ENCODE results near the gene AFAP1.

Gene AFAP1

DNA sequence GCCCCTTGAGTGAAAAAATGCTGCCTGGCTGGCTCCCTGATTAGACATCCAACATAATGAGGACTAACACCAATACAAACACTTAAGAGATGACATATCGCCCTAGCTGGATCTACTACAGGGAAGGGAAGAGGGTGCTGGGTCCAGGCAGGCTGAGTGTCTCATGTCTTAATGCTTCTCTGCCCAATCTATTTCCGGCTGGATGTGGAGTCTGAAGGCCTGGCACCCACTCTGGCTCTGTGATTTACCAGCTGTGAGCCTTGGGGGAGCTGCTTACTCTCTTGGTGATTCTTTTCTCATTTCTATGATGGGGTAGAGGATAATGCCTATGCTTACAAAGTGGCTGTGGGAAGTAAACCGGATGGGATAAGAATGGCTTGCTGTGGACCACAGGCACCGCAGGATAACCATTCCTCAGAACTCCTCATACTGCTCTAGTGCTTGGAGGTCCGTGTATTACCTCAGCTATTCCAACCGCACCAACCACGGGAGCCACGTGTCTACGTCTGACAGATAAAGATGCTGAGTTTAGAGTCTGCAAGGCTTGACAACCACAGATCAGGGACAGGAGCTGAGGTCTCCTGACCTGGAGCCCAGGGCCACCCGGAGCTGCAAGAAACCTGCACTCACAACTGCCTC is 161.7 kb downstream of the AFAP1 start:
- TF ChIP-seq, protein P1, sequence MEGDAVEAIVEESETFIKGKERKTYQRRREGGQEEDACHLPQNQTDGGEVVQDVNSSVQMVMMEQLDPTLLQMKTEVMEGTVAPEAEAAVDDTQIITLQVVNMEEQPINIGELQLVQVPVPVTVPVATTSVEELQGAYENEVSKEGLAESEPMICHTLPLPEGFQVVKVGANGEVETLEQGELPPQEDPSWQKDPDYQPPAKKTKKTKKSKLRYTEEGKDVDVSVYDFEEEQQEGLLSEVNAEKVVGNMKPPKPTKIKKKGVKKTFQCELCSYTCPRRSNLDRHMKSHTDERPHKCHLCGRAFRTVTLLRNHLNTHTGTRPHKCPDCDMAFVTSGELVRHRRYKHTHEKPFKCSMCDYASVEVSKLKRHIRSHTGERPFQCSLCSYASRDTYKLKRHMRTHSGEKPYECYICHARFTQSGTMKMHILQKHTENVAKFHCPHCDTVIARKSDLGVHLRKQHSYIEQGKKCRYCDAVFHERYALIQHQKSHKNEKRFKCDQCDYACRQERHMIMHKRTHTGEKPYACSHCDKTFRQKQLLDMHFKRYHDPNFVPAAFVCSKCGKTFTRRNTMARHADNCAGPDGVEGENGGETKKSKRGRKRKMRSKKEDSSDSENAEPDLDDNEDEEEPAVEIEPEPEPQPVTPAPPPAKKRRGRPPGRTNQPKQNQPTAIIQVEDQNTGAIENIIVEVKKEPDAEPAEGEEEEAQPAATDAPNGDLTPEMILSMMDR (IDR thresholded peaks at IDR 0.05; ENCODE audit: borderline replicate concordance, control extremely low read depth, extremely low read depth, insufficient read depth, missing control alignments) = no peak
- in situ Hi-C loops (cut with MboI; ENCODE audit: low sequenced_read_pairs, unreplicated experiment) = no loop called here
- no peak for DNase-seq (ENCODE audit: low spot score)

DNA sequence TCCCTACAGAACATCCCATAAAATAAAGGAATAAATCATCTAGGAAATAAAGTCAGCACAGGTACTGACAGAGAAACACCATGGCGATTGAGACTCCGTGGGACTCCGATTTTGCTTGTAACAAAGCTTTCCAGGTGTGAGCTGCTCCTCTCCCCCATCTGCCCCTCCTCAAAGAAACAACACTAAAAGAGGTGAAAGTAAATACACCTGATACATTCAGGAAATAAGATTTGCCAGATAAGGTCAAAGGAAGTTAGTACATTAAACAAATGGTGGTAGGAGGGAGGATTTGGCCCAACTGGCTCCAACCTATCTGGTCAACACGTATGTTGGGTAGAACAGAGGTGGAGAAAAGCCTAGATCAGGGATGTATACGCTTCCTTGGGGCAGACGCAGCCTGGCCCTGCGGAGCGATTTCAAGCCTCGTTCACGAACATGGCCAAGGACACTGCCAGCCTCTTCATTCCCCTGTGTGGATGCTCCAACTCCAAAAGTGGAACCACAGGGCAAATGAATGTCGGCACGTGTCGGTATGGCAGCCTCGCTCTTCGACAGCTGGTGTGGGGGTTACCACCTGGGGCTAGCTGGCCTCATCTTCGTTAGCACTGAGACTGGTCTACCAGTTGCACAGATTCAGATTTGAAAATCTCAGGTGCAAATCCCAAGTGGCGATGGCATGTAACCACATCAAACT is 162.5 kb downstream of the AFAP1 start:
- no peak for DNase-seq (ENCODE audit: low spot score)
- in situ Hi-C loops (cut with MboI; ENCODE audit: low sequenced_read_pairs, unreplicated experiment) = no loop called here
- TF ChIP-seq, protein P1 (IDR thresholded peaks at IDR 0.05; ENCODE audit: borderline replicate concordance, control extremely low read depth, extremely low read depth, insufficient read depth, missing control alignments) = no peak

DNA sequence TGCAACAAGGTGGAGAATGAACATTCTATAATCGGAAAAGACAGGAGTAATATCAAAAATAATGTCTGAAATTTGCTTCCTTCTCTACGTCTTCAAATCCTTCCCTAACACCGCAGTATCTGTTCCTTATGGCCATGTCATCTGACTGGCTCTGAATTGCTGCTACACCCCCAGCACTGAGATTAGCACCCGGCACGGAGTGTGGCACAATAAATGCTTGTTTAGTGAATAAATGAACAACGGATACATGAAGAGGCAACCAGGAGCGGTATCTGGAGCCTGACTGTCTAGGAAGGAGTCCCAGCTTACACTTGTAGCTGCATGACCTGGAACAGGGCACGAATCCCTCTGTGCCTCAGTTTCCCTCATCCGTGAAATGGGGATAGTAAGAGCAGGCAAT is 164.3 kb downstream of the AFAP1 start:
- DNase-seq (ENCODE audit: low spot score) = no peak
- in situ Hi-C loops (cut with MboI; ENCODE audit: low sequenced_read_pairs, unreplicated experiment) = no loop called here
- TF ChIP-seq, protein P1 (IDR thresholded peaks at IDR 0.05; ENCODE audit: borderline replicate concordance, control extremely low read depth, extremely low read depth, insufficient read depth, missing control alignments) = no peak

DNA sequence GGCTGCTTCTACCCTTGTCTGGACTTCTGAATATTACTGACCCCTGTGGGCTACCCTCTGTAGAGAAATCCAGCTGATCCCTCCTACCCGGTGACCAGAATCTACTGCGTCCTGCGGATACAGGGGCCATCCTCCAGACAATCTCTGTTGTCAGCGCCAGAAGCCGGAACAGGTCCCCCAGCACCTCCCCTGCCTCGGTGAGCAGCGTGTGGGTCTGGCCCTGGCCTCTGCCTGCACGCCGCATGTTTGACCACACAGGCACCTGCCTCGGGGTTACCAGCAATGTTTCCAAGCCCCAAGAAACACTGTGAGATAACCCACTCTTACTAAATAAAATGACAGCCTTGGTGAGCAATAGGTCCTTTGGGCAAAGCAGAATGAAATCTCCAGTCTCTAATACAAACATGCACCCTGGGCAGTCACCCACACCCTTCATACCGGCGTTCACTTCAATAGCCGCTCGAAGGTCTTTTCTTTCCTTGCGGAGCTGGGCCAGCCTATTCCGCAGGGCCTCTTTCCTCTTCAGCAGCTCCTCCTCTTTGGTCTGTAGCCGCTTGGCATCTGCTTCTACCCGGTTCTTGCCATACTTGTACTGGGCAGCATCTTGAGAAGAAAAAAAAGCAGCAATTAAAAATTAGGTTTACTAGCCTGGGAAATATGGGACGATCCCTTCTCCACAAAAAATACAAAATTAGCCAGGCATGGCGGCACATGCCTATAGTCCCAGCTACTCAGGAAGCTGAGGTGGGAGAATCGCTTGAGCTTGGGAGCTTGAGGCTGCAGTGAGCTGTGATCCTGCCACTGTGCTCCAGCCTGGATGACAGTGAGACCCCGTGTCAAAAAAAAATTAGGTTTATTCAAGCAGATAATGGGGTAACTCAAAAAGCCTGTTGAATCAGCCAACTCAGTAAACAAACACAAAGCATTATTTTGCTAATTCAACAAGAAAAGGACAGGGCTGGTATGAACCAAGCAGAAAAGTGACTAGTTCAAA is 165.1 kb downstream of the AFAP1 start:
- in situ Hi-C loops (cut with MboI; ENCODE audit: low sequenced_read_pairs, unreplicated experiment) = no loop called here
- no peak for DNase-seq (ENCODE audit: low spot score)
- TF ChIP-seq, protein P1 (IDR thresholded peaks at IDR 0.05; ENCODE audit: borderline replicate concordance, control extremely low read depth, extremely low read depth, insufficient read depth, missing control alignments) = no peak

DNA sequence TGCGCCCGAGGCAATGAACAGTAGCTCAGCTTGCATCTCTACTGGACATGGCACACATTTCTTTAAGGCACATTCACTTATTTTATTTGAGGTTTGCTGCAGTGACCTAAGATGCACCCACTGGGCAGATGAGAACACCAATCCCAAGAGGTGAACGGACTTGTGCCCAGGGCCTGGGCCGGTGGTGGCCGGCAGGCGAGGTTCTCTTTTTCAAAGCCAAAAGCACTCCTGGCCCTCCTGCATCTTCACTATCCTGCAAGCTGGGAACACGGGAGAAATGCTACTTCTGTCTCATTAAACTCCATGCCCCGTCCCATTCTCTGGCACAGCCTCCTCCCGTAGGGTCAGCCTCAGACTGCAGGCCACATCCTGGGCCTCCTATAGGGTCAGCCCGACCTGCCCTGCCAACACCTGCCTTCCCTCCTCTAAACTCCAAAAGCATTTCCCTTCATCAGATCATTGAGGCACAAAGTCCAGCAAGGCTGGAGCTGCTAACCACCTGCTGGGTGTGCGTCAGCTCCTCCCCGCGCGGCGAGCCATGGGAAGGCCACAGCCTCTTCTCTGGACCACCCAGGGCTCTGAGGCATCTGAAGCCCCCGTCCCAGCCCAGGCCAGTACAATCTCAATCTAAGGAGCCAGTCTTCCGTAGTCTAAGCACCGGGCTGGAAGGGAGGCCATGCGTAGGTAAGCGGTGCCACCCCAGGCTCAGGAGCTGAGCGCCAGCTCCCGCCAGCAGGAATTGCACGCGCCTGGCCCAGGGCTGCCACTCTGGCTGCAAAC is 166.1 kb downstream of the AFAP1 start:
- no peak for DNase-seq (ENCODE audit: low spot score)
- in situ Hi-C loops (cut with MboI; ENCODE audit: low sequenced_read_pairs, unreplicated experiment) = no loop called here
- TF ChIP-seq, protein P1 (IDR thresholded peaks at IDR 0.05; ENCODE audit: borderline replicate concordance, control extremely low read depth, extremely low read depth, insufficient read depth, missing control alignments) = no peak
